DND-41 (cell line): Measurements from ENCODE around the gene ZFAND2B.

Source experiments
- CTCF ChIP-seq: IDR thresholded peaks from 2 replicates; pipeline ENCODE4 v1.5.1; 2012; ENCODE audit warnings: borderline replicate concordance, low read length, moderate library complexity, mild to moderate bottlenecking; ENCODE audit not compliant: poor library complexity, severe bottlenecking; ENCODE audit errors: extremely low read depth
- EZH2 ChIP-seq: IDR thresholded peaks from 3 replicates; pipeline ENCODE4 v1.6.1; 2012; ENCODE audit warnings: borderline replicate concordance, low read depth, mild to moderate bottlenecking, moderate library complexity, low read length, inconsistent platforms; ENCODE audit not compliant: severe bottlenecking

DNA sequence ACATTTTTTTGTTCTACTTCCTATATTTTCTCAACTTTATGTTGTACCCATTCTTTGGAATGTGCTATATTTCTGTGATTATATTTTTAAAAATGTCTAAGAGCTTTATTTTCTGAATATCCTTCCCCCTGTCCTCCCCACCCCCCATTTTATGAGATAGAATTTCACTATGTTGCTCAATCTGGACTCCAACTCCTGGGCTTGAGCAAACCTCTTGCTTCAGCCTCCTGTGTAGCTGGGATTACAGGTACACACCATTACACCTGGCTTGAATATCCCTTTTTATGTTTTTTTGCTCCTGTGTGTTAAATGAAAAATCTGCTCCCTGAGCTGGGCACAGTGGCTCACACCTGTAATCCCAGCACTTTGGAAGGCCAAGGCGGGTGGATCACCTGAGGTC is 9.2 kb upstream of the ZFAND2B start:
- TF ChIP-seq EZH2, result no peak
- no peak for TF ChIP-seq CTCF
